PC-9 (cell line): ENCODE results near the gene SALL4. TPM values are rescaled to one million over a fixed set of nuclear protein-coding genes. Genes with fewer than 3 reads are reported as not detected.
A peak's percentile ranks its signal among the peaks of the same experiment; 100 is the strongest.

ENCODE experiments used
- BruUV-seq: library from RNA; stranded (reverse); fragments of 400-500 nt; replicated peaks from 2 replicates; lab custom pipeline; 2021; lab: Mats Ljungman, UMichigan
- CTCF ChIA-PET: fragments of 300-600 bp; sonication (Branson Sonifier 250); formaldehyde crosslinking; loops from one replicate; lab custom pipeline; 2022; ENCODE audit warnings: antibody characterized with exemption; lab: Charles Lee
- POLR2A ChIA-PET: fragments of 300-600 bp; sonication (Branson Sonifier 250); formaldehyde crosslinking; loops from one replicate; lab custom pipeline; 2022; ENCODE audit warnings: antibody characterized with exemption; ENCODE audit not compliant: unreplicated experiment; lab: Charles Lee
- DNase-seq, 2 experiments: peaks; one replicate each; pipeline versions ENCODE4 v3.0.0 to v3.0.0-alpha.2; 2015 to 2022; ENCODE audit warnings: mixed read lengths in 1 of 2
- H2AFZ ChIP-seq: fragments of 200-600 bp; sonication (generic); 2 replicates; pipeline ENCODE4 v1.8.1; 2017; ENCODE audit warnings: antibody characterized with exemption
- H3F3A ChIP-seq: fragments of 200-600 bp; sonication (generic); 2 replicates; pipeline ENCODE4 v1.8.1; 2017; ENCODE audit warnings: antibody characterized with exemption, mild to moderate bottlenecking, low read depth; ENCODE audit not compliant: insufficient read depth
- H3K27ac ChIP-seq: fragments of 200-600 bp; sonication (generic); 2 replicates; pipeline ENCODE4 v1.6.1; 2016; ENCODE audit warnings: mixed run types
- H3K27me3 ChIP-seq: fragments of 200-600 bp; sonication (generic); 2 replicates; pipeline ENCODE4 v1.6.1; 2016; ENCODE audit warnings: low read depth, mixed run types; ENCODE audit not compliant: insufficient read depth
- H3K36me3 ChIP-seq: fragments of 200-600 bp; sonication (generic); 2 replicates; pipeline ENCODE4 v1.6.1; 2016; ENCODE audit warnings: low read depth, mixed run types
- H3K4me1 ChIP-seq: fragments of 200-600 bp; sonication (generic); replicated peaks from 2 replicates; pipeline ENCODE4 v1.6.1; 2016; ENCODE audit warnings: mixed run types; ENCODE audit not compliant: insufficient read depth
- H3K4me2 ChIP-seq: fragments of 200-600 bp; sonication (generic); 2 replicates; pipeline ENCODE4 v1.6.1; 2017; ENCODE audit warnings: mixed run types
- H3K4me3 ChIP-seq: fragments of 200-600 bp; sonication (generic); 2 replicates; pipeline ENCODE4 v1.6.1; 2016; ENCODE audit warnings: mixed run types
- H3K79me2 ChIP-seq: fragments of 200-600 bp; sonication (generic); 2 replicates; pipeline ENCODE4 v1.6.1; 2017; ENCODE audit warnings: low read depth, mixed run types
- H3K9me2 ChIP-seq: fragments of 200-600 bp; sonication (generic); 2 replicates; pipeline ENCODE4 v1.8.1; 2017; ENCODE audit warnings: mild to moderate bottlenecking; ENCODE audit not compliant: insufficient read depth
- H3K9me3 ChIP-seq: fragments of 200-600 bp; sonication (generic); 2 replicates; pipeline ENCODE4 v1.8.1; 2016; ENCODE audit warnings: low read depth; ENCODE audit not compliant: insufficient read depth
- H4K20me1 ChIP-seq: fragments of 200-600 bp; sonication (generic); 2 replicates; pipeline ENCODE4 v1.8.1; 2017; ENCODE audit not compliant: insufficient read depth
- CTCF ChIP-seq: fragments of 200-600 bp; sonication (generic); conservative IDR thresholded peaks from 2 replicates; pipeline ENCODE4 v1.6.1; 2017; ENCODE audit warnings: mixed run types, antibody characterized with exemption, mild to moderate bottlenecking, moderate library complexity
- EZH2 ChIP-seq: fragments of 200-600 bp; sonication (generic); IDR thresholded peaks from 2 replicates; pipeline ENCODE4 v1.8.0; 2017; ENCODE audit warnings: antibody characterized with exemption, low read depth
- intact Hi-C: fragments of 100-400 bp; cut with micrococcal nuclease; formaldehyde crosslinking; loops from one replicate; pipeline ENCODE4 v1.10.0; 2022; ENCODE audit not compliant: unreplicated experiment
- total RNA-seq: library from RNA; stranded (reverse); gene quantifications from 2 replicates; pipeline ENCODE4 v1.2.3, GENCODE V29; 2021

The SALL4 gene
- total RNA-seq, 1 experiment from 2014 or later: 1.6 TPM

DNA sequence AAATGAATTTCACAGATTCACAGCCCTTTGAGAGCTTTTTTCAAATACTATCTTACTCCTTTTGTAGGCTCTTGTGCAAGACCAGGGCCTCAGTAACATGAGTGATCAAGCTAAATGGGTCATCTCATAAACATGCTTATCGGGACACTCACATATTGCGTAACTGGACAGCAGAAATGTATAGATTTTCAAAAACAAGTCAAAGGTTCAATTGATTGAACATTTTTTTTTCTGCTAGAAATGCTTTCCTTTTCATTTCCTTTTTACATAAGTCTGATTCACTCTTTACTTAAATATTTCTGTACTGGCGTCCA is 8.7 kb upstream of the SALL4 start:
- no peak overlapping the region for H3K4me3 ChIP-seq
- H4K20me1 ChIP-seq: no peaks in the 10 kb centered on the region
- TF ChIP-seq CTCF (no peak), EZH2 (no peak)
- ChIA-PET POLR2A (no interaction called here), CTCF (no interaction called here)
- BruUV-seq: no TSS peak
- no peaks in the 10 kb centered on the region for H3K9me2 ChIP-seq
- H3K79me2 ChIP-seq: no peaks in the 10 kb centered on the region
- peak in 1 of 2 experiments; percentile 74 for DNase-seq
- no peaks in the 10 kb centered on the region for H3K9me3 ChIP-seq
- H3K27ac ChIP-seq: peak overlapping the region; percentile 40
- peaks cover 15% of the 10 kb centered on the region for H3K4me1 ChIP-seq
- intact Hi-C loops: no loop called here
- H2AFZ ChIP-seq: peak overlapping the region; percentile 69; the same call in 1 of the 2 replicates
- no peaks in the 10 kb centered on the region for H3K27me3 ChIP-seq
- no peaks in the 10 kb centered on the region for H3K36me3 ChIP-seq
- peaks cover 18% of the 10 kb centered on the region; the same call in 1 of the 2 replicates for H3F3A ChIP-seq
- peak overlapping the region; percentile 29 for H3K4me2 ChIP-seq

DNA sequence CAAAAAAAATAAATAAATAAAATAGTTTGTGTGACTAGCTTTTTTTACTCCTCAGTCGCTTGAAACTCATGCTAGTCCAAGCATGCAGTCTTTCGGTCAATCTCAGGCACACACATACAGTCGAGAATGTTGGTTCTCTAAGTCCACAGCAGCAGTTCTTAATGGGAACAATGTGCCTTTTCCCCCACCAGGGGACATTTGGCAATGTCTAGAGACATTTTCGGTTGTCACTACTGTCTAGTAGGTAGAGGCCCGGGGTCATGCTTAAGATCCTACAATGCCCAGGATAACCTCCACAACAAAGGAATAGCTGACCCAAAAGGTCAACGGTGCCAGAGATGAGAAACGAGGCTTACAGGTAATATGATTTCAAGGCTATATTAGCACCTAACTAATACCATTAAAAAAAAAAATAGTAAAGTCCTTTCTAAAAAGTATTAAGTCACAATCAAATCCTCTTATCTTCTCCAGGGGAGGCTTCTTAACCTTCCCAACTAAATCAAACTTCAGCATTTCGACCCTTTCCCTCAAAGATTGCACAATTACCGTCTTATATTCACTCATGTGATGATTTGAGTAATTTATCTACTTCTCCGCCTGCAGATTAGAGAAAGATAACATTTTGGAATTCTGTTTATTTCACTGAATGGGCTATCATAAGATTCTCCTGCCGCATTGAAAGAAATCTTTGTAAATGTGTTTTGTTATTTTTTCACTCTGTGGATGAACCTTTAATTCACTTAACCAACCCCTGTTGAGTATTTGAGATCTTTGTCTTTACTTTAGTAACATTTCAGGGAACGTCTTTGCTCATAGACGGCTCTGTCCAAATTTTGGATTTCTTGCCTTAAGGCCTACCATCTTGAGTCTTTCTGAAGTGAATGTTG is 8.1 kb upstream of the SALL4 start:
- Histone ChIP-seq H3F3A (peaks cover 19% of the 10 kb centered on the region; the same call in 1 of the 2 replicates), H3K4me2 (peak overlapping the region; percentile 29), H3K27me3 (no peaks in the 10 kb centered on the region), H3K9me2 (no peaks in the 10 kb centered on the region), H3K27ac (peak overlapping the region; percentile 40), H3K4me1 (peaks cover 15% of the 10 kb centered on the region), H3K36me3 (no peaks in the 10 kb centered on the region), H2AFZ (peak overlapping the region; percentile 69; the same call in 1 of the 2 replicates), H4K20me1 (no peaks in the 10 kb centered on the region), H3K4me3 (no peak overlapping the region), H3K79me2 (no peaks in the 10 kb centered on the region), H3K9me3 (no peaks in the 10 kb centered on the region)
- intact Hi-C loops: no loop called here
- peak; percentile 38 for TF ChIP-seq CTCF
- no peak for TF ChIP-seq EZH2
- no TSS peak for BruUV-seq
- ChIA-PET POLR2A (no interaction called here), CTCF (no interaction called here)
- DNase-seq: no peak

- Histone ChIP-seq H3K4me1 (peaks cover 34% of the 10 kb centered on the region), H3K4me2 (no peak overlapping the region), H2AFZ (no peak overlapping the region), H3K79me2 (no peaks in the 10 kb centered on the region), H3F3A (peaks cover 32% of the 10 kb centered on the region; the same call in 1 of the 2 replicates), H3K9me3 (no peaks in the 10 kb centered on the region), H3K4me3 (no peak overlapping the region), H3K27ac (no peak overlapping the region), H3K9me2 (no peaks in the 10 kb centered on the region), H4K20me1 (no peaks in the 10 kb centered on the region), H3K36me3 (no peaks in the 10 kb centered on the region), H3K27me3 (no peaks in the 10 kb centered on the region)
- DNase-seq: no peak
- no TSS peak for BruUV-seq
- ChIA-PET CTCF (interaction anchor here (0.6 kb wide), 2 partner anchors 113 to 277 kb away, joined by 3 to 4 read pairs; no protein-coding TSS in a partner anchor), POLR2A (no interaction called here)
- TF ChIP-seq CTCF: no peak
- no peak for TF ChIP-seq EZH2
- intact Hi-C loops: no loop called here
These were observed 5.5 kb upstream of the SALL4 start for GRCh38 chr20:51807720-51808250.
